Tibial nerve (tissue), 4 donors: ENCODE measurements around the gene BAHCC1. TPM values are rescaled to one million over a fixed set of nuclear protein-coding genes. Genes with fewer than 3 reads are reported as not detected.

Source experiments
- DNase-seq, 2 donors: peaks; one replicate each; pipeline ENCODE4 v3.0.0-alpha.2; 2019; ENCODE audit warnings: low spot score in 2 of 2
- H3K27ac ChIP-seq, 4 donors: fragments of 200-600 bp; sonication (generic) in 3 of 4; one replicate each; pipeline ENCODE4 v1.5.1; 2017 to 2019; ENCODE audit warnings: mild to moderate bottlenecking in 1 of 4
- H3K27me3 ChIP-seq, 2 donors: fragments of 200-600 bp; sonication (generic) in 1 of 2; one replicate each; pipeline versions ENCODE4 v1.5.1 to v1.6.0; 2017 to 2019
- H3K36me3 ChIP-seq, 3 donors: fragments of 200-600 bp; sonication (generic); one replicate each; pipeline ENCODE4 v1.5.1; 2018 to 2019
- H3K4me1 ChIP-seq, 4 donors: fragments of 200-600 bp; sonication (generic) in 3 of 4; one replicate each; pipeline ENCODE4 v1.5.1; 2017 to 2019
- H3K4me3 ChIP-seq, 4 donors: fragments of 200-600 bp; sonication (generic) in 3 of 4; one replicate each; pipeline ENCODE4 v1.5.1; 2017 to 2019; ENCODE audit warnings: mild to moderate bottlenecking in 1 of 4, moderate library complexity in 1 of 4
- H3K9me3 ChIP-seq, 4 donors: fragments of 200-600 bp; sonication (generic) in 3 of 4; one replicate each; pipeline ENCODE4 v1.5.1; 2017 to 2019
- CTCF ChIP-seq, 5 experiments: fragments of 200-600 bp in 3 of 5; fragments of 450-650 bp in 2 of 5; sonication (generic) in 3 of 5; IDR thresholded peaks; one replicate each; pipeline ENCODE4 v1.5.1; 2016 to 2019; ENCODE audit warnings: antibody characterized with exemption in 5 of 5, mild to moderate bottlenecking in 3 of 5, moderate library complexity in 2 of 5
- EP300 ChIP-seq, 2 donors: sonication (generic); formaldehyde crosslinking; IDR thresholded peaks; one replicate each; pipeline ENCODE4 v1.6.1; 2017; ENCODE audit warnings: antibody characterized with exemption in 2 of 2, mild to moderate bottlenecking in 1 of 2
- POLR2A ChIP-seq, 2 donors: fragments of 450-650 bp; IDR thresholded peaks; one replicate each; pipeline ENCODE4 v1.6.1; 2017; ENCODE audit warnings: antibody characterized with exemption in 2 of 2, mild to moderate bottlenecking in 2 of 2, moderate library complexity in 2 of 2
- WGBS, 2 donors: methylation state at CpG; one replicate each; pipeline ENCODE4 v1.1.5; 2018; 5-methylcytosine and 5-hydroxymethylcytosine counted together
- total RNA-seq, 4 donors: library from RNA; depleted of rRNA; stranded (reverse); fragments of >200 nt; gene quantifications; one replicate each; pipeline ENCODE4 v1.1.0, GENCODE V29; 2016

Gene BAHCC1
- total RNA-seq, 4 donors from 2014 or later, result 15.1 to 38.7 (median 27.4) TPM

- Histone ChIP-seq H3K27me3 (no peaks in the 10 kb centered on the region), H3K4me3 (peak overlapping the region in 3 of 4 donors; percentile 45 to 49 (median 46)), H3K9me3 (no peaks in the 10 kb centered on the region), H3K4me1 (peaks cover 0 to 58% (median 21%) of the 10 kb centered on the region in 4 donors), H3K27ac (no peak overlapping the region), H3K36me3 (no peaks in the 10 kb centered on the region)
- WGBS, 2 donors, result 54 to 61% methylated on average over 15 to 17 of the region's 29 CpGs
- TF ChIP-seq CTCF (IDR thresholded peaks at IDR 0.05), result no peak
- TF ChIP-seq POLR2A (IDR thresholded peaks at IDR 0.05), result no peak
- no peak for TF ChIP-seq EP300 (IDR thresholded peaks at IDR 0.05)
- DNase-seq, result no peak
Observed at GRCh38 chr17:81483085-81483861, 88.0 kb downstream of the BAHCC1 start.

- Histone ChIP-seq H3K27ac (peak overlapping the region in 1 of 4 donors; percentile 4), H3K4me1 (peaks cover 0 to 64% (median 25%) of the 10 kb centered on the region in 4 donors), H3K36me3 (no peaks in the 10 kb centered on the region), H3K9me3 (no peaks in the 10 kb centered on the region), H3K27me3 (no peaks in the 10 kb centered on the region), H3K4me3 (peak overlapping the region; percentile 45 to 49 (median 46))
- TF ChIP-seq EP300 (IDR thresholded peaks at IDR 0.05) (no peak), CTCF (IDR thresholded peaks at IDR 0.05) (no peak), POLR2A (IDR thresholded peaks at IDR 0.05) (no peak)
- 9 to 11% methylated on average over 21 to 23 of the region's 32 CpGs for WGBS, 2 donors
- DNase-seq, result no peak
Observed at GRCh38 chr17:81483862-81484194, 88.6 kb downstream of the BAHCC1 start.

GRCh38 chr17:81484195-81484979 lies 89.1 kb downstream of the BAHCC1 start:
- Histone ChIP-seq H3K27me3 (no peaks in the 10 kb centered on the region), H3K27ac (peak overlapping the region in 1 of 4 donors; percentile 4), H3K9me3 (no peaks in the 10 kb centered on the region), H3K4me1 (peaks cover 0 to 69% (median 28%) of the 10 kb centered on the region in 4 donors), H3K36me3 (no peaks in the 10 kb centered on the region), H3K4me3 (peak overlapping the region; percentile 45 to 49 (median 46))
- DNase-seq, result peak; percentile 80 to 82
- WGBS, 2 donors, result 8 to 11% methylated on average over 28 to 33 of the region's 60 CpGs
- TF ChIP-seq CTCF (IDR thresholded peaks at IDR 0.05) (peak; percentile 98 to 100 (median 100)), EP300 (IDR thresholded peaks at IDR 0.05) (peak in 1 of 2 donors; percentile 46), POLR2A (IDR thresholded peaks at IDR 0.05) (peak in 1 of 2 donors; percentile 13)

- Histone ChIP-seq H3K4me1 (peaks cover 0 to 71% (median 27%) of the 10 kb centered on the region in 4 donors), H3K36me3 (no peaks in the 10 kb centered on the region), H3K27ac (no peak overlapping the region), H3K4me3 (no peak overlapping the region), H3K27me3 (no peaks in the 10 kb centered on the region), H3K9me3 (no peaks in the 10 kb centered on the region)
- no peak for DNase-seq
- TF ChIP-seq EP300 (IDR thresholded peaks at IDR 0.05) (no peak), POLR2A (IDR thresholded peaks at IDR 0.05) (no peak), CTCF (IDR thresholded peaks at IDR 0.05) (no peak)
- WGBS, 2 donors, result 65 to 73% methylated on average over 17 of the region's 17 CpGs
Observed at GRCh38 chr17:81486199-81486810, 91.0 kb downstream of the BAHCC1 start.
